Activated gamma-delta T cell (primary cell): ENCODE measurements around the gene FAM200B.

Experiments used
- DNase-seq: peaks from one replicate; lab custom pipeline; 2025; lab: John Stamatoyannopoulos, UW

The FAM200B gene

DNA sequence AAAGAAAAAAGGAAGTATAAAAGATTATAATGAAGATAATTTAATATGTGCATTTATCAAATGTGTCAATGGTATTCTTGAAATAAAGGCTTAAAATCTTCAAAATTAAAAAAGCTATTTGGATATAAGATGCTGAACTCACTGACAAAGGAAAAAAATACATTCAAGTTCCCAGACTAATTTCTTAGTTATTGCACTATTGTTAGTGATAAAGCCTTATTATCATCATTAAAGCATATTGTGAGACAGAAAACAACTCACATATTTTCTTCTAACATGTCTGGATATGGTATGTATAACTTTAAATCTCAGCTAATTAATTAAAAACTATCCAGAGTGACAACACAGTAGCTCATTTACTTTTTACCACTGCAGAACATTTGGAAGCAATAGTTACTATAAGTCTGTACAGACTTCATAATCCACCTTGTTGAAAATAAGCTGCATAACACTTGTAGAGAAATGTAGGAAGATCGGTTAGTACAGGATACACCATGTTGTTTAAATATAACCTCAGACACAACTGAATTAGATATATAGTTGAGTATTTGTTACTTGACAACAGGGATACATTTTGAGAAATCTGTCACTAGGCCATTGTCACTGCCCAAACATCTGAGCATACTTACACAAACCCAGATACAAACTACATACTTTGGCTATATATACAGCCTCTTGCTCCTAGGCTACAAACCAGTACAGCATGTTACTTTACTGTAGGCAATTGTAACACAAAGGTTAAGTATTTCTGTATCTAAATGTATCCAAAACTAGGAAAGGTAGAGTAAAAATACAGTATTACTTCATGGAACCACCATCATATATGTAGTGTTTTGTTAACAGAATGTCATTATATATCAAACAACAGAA, 12.8 kb upstream of the FAM200B start:
- DNase-seq, result no peak

GRCh38 chr4:15670576-15670975, 11.1 kb upstream of the FAM200B start:
- no peak for DNase-seq

DNA sequence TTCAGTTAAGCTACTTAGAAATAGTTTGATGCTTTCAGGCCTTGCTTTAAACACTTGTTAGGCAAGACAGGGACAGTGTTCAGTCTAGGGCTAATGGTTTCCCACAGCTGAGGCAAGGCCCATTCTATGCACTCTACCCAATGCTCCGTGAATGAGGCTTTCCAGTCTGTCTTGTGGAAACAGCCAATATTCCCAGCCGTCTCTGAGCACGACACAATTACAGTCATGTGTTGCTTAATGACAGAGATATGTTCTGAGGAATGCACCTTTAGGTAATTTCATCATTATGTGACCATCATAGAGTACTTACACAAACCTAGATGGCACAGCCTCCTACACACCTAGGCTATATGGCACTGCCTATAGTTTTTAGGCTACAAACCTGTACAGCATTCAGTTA, 9.5 kb upstream of the FAM200B start:
- no peak for DNase-seq

DNA sequence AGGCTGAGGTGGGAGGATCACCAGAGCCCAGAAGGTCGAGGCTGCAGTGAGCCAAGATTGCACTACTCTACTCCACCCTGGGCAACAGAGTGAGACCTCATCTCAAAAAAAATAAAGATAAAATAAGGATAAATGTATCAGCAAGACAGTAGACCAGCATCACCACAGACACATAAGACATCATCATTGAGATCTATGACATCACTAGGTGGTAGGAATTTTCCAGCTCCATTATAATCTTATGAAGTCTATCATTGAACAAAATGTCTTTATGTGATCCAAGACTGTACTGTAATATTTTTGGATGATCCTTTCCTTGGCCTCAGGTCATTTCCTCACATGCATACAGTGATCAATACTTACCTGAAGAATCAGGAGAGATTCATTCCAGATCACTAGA, 8.3 kb upstream of the FAM200B start:
- no peak for DNase-seq

DNA sequence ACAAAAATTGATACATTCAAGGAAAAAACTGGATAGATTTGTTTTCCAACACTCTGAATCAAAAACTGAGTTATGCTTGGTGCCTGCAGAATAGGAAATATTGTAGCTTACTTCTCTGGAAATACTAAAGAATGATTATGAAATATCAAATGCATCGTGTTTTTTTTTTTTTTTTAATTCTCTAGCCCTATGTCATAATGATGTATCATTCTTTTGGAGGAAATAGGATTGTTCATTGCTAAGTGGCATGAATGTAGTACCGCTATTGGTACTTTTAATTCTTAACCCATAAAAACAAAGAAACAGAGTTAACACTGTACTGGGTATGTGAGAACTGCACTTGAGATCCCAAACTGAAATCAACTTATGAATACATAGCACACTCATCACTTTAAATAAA, 7.6 kb upstream of the FAM200B start:
- DNase-seq, result no peak

- DNase-seq, result no peak
These were observed 6.7 kb upstream of the FAM200B start for GRCh38 chr4:15674926-15675325.

- DNase-seq, result no peak
These were observed 6.3 kb upstream of the FAM200B start for GRCh38 chr4:15675356-15675755.

DNA sequence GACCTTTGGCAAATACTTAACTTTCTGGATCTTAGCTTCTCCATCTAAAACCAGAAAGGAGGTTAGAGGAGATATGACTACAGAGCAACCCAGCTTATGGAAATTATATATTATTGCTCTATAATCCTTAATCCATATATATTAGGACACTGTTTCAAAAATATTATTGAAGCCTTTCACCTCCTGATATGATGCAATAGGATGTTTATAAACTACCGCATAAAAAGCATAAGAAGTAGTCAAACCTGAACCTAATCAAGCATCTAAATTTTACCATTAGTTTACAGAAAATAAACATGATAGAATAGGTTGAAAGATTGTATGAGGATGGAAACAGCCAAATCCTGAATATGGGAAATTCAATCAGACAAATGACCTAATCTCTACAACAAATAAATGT, 5.6 kb upstream of the FAM200B start:
- no peak for DNase-seq

GRCh38 chr4:15676899-15677298, 4.7 kb upstream of the FAM200B start:
- no peak for DNase-seq

GRCh38 chr4:15677507-15677988, 4.1 kb upstream of the FAM200B start:
- DNase-seq, result no peak

DNA sequence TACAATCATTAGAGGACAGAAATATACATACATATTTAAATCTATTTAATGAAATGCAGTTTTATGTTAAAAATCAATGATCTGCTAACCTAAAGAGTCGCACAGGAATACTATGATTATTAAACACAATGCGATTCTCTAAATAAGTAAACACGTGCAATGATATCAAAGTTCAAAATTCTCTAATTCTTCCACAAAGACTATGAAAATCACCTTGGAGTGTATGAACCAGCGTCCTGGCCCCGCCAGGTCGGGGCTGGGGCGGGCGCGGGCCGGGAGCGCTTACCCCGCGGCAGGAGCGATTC, 608 bp upstream of the FAM200B start:
- no peak for DNase-seq

DNA sequence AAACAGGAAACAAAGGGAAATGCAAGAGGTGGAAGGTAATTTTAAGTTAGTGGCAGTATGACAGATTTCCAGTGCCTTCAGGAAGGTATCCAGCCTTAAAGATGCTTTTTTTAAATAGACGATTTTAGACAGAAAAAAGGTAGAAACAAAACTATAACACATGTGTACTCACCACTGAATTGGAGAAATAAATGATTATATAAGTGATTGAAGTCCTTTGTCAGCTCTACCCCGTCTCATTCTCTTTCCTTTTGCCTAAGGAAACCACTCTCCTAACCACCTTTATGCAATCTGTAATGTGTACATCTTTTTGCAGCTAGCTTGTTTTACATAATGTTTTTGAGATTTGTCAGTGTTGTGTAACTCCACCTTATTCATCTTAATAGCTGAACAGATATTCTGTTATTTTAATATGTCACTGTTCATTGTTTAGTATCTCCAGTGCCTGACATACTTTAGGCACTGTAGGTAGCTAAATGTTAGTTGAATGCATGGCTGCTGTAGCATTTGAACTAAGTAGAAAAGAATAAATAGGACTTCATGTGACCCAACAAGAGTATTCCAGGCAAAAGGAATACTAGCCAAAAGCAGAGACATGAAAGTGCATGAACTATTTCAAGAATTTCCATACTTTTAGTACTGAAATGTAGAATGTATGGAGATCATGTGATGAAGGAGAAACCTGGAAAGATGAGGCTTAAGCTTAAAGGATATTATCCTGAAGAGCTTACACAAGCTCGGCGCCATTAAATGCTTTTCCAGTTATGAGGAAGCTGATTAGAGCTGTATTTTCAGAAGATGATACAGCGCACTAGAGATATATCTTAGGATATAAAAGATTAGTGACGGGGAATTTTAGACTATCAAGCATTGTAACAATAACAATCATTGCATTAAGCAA, 865 bp downstream of the FAM200B start:
- no peak for DNase-seq

DNA sequence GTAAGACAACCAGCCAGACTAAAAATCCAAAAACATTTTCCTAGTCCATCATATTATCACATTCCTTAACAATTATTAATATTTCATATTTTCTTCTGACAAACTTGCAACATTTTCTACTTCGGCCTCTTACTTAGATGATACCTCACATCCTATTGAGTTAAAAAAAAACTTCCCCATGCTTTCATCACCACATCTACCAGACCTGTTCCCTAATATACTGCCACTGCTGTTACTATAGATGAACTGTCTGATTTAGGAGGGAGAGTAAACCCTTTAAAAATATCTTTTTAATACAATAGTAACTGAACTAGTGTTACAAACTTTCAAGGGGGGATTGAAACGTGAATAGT, 1.5 kb downstream of the FAM200B start:
- no peak for DNase-seq

GRCh38 chr4:15684498-15684897, 2.9 kb downstream of the FAM200B start:
- no peak for DNase-seq

DNA sequence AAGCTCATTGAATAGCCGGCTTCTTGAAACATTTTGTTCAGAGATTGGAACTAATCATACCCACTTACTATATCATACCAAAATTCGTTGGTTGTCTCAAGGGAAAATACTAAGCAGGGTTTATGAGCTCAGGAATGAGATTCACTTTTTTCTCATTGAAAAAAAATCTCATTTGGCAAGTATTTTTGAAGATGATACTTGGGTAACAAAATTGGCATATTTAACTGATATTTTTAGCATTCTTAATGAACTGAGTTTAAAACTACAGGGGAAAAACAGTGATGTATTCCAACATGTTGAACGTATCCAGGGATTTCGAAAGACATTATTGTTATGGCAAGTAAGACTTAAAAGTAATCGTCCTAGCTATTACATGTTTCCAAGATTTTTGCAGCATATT, 6.4 kb downstream of the FAM200B start:
- no peak for DNase-seq

DNA sequence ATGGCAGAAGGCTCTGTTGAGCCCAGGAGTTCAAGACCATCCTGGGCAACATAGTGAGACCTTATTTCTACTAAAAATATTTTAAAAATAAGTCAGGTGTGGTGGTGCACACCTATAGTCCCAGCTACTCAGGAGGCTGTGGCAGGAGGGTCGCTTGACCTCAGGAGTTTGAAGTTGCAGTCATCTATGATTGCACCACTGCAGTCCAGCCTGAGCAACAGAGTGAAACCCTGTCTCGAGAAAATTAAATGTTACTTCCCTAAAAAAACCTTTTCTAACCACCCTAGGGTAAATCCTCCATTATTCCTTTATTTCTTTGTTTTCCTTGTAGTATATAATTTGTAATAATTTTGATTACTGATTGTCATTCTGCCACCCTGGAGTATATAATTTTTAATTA, 7.9 kb downstream of the FAM200B start:
- DNase-seq, result no peak

DNA sequence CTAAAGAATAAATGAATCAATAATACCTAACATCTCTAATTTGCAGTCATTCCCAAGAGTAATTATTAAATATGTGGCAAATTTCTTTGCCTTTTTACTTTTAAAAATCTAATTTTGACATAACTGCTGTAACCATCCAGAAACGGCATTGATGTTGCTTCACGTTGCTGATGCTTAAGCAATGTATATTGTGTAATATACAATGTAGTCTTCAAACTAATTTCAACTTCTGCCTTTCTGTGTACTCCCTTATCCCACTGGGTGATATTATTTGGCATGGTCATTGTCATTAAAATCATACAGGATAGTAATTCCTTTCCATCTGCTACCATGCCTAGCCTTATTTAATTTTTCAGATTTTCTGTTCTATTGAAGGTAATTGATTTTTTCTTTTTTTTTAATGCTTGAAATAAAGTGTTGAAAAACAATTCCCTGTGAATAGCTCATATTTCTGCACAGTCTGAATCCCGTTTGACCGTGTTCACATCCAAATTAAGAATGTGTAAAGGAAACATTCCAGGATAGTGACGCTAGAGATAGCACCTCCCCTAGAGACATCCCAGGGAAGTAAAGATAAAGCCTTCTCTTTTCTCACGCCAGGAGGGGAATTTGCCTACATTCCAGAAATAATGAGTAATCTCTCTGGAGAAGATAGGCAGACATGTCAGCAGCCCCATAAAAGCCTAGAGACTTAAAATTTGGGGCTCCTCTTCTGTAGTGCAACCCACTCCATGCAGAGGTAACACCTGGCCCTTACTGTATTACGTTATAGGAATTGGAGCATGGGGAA, 8.6 kb downstream of the FAM200B start:
- DNase-seq, result no peak

- no peak for DNase-seq
These were observed 9.9 kb downstream of the FAM200B start for GRCh38 chr4:15691346-15692135.

DNA sequence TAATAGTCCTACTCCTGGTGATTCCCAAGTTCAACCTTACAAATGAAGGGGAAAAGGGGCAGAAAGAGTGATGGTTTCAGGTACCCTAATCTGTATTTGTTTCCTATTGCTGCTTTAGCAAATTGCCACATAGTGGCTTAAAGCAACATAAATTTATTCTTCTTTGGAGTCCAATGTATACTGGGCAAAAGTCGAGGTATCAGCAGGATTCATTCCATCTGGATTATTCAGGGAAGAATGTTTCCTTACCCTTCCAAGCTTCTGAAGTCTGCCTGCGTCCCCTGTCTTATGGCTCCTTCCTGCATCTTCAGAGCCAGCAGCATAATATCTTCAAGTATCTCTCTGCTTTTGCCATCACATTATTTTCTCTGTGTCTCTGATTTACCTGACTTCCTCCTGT, 11.0 kb downstream of the FAM200B start:
- no peak for DNase-seq

DNA sequence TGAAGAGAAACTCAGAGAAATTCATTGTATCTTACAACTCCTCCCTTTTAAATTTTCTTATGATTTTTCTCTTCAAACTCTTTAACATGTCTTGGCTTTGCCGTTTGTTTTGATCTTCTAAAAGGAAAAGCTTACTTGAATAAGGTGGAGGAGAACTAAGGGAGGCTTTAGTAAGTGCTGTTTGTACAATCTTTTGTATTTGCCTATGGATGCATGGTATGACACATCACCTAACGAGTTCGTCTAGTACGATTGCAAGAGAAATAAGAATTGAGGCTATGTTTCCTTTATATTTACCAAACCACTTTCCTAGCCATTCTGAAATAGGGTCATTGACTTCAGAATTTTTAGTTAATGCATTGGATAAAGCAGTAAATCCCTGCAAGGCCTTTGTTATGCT, 12.8 kb downstream of the FAM200B start:
- DNase-seq, result no peak

- DNase-seq, result no peak
These were observed 13.6 kb downstream of the FAM200B start for GRCh38 chr4:15695240-15695699.
